Measurements from ENCODE around the gene VWA2.

DNA sequence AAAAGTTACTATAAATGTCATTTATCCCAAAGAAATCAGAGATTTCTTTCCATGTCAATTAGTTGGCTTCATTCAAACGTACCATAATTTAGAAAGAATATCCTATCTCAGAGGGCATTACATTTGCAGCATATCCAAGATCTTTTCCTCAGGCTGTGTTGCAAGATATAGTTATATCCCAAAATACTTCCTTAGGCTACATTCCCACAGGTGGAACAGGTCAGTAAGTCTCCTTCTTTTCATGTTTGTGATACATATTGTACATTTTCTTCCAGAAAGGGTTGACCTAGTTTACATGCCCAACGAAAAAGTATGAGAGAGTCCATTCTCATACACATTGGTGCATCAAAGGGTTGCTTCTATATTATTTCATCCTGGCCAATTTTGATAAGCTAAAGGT, 26.9 kb upstream of the VWA2 start:
- no peak for TF ChIP-seq TEAD4 (IDR thresholded peaks at IDR 0.05)
- TF ChIP-seq TAF1 (IDR thresholded peaks at IDR 0.05; ENCODE audit: low read depth) = no peak
- TF ChIP-seq RAD21 (IDR thresholded peaks at IDR 0.05; ENCODE audit: low read depth) = no peak
- TF ChIP-seq, protein P1, sequence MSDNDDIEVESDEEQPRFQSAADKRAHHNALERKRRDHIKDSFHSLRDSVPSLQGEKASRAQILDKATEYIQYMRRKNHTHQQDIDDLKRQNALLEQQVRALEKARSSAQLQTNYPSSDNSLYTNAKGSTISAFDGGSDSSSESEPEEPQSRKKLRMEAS (IDR thresholded peaks at IDR 0.05) = no peak
- no peak for TF ChIP-seq EGR1 (IDR thresholded peaks at IDR 0.05)
- no peak for TF ChIP-seq FOXM1 (IDR thresholded peaks at IDR 0.05; ENCODE audit: borderline replicate concordance, low read depth)
- TF ChIP-seq, protein P2, sequence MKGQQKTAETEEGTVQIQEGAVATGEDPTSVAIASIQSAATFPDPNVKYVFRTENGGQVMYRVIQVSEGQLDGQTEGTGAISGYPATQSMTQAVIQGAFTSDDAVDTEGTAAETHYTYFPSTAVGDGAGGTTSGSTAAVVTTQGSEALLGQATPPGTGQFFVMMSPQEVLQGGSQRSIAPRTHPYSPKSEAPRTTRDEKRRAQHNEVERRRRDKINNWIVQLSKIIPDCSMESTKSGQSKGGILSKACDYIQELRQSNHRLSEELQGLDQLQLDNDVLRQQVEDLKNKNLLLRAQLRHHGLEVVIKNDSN (IDR thresholded peaks at IDR 0.05) = no peak
- TF ChIP-seq TCF12 (IDR thresholded peaks at IDR 0.05; ENCODE audit: low read depth) = no peak
- TF ChIP-seq ZBTB7A (IDR thresholded peaks at IDR 0.05; ENCODE audit: low read depth) = no peak
- TF ChIP-seq CEBPB (IDR thresholded peaks at IDR 0.05) = no peak
- no peak for TF ChIP-seq EP300 (IDR thresholded peaks at IDR 0.05; ENCODE audit: borderline replicate concordance)
- TF ChIP-seq YY1 (IDR thresholded peaks at IDR 0.05; ENCODE audit: low read depth) = no peak
- TF ChIP-seq NFIC (IDR thresholded peaks at IDR 0.05) = no peak

Measured in Ishikawa (cell line).